ENCODE measurements around the gene CADM1. TPM values are rescaled to one million over a fixed set of nuclear protein-coding genes. Genes with fewer than 3 reads are reported as not detected.

The CADM1 gene
- total RNA-seq, 1 experiment from 2014 or later: 1.1 TPM

- BruUV-seq (replicated peaks): no TSS peak
- no peak overlapping the region for H2AFZ ChIP-seq (ENCODE audit: low read length)
- H3F3A ChIP-seq (ENCODE audit: low read length, unreplicated experiment): no peaks in the 10 kb centered on the region
- H3K9ac ChIP-seq (ENCODE audit: low read length): no peak overlapping the region
- H3K4me2 ChIP-seq (ENCODE audit: low read length): no peak overlapping the region
- DNase-seq: no peak
- H3K4me1 ChIP-seq (ENCODE audit: insufficient read depth, low read length): no peaks in the 10 kb centered on the region
- ATAC-seq: no peak
- intact Hi-C loops (cut with micrococcal nuclease): no loop called here
- H3K9me2 ChIP-seq (replicated peaks; ENCODE audit: low read length): no peaks in the 10 kb centered on the region
- ChIA-PET CTCF (no interaction called here), POLR2A (ENCODE audit: unreplicated experiment) (no interaction called here)
- peaks cover 7% of the 10 kb centered on the region; the same call in 1 of the 2 replicates for H3K9me3 ChIP-seq (ENCODE audit: low read length)
- no peaks in the 10 kb centered on the region for H3K36me3 ChIP-seq (ENCODE audit: low read depth, low read length)
- no peak overlapping the region for H3K27ac ChIP-seq (ENCODE audit: low read length)
- no peaks in the 10 kb centered on the region for H4K20me1 ChIP-seq (ENCODE audit: low read length)
- peaks cover 7% of the 10 kb centered on the region; the same call in 1 of the 2 replicates for H3K27me3 ChIP-seq (ENCODE audit: low read length)
- no peaks in the 10 kb centered on the region for H3K79me2 ChIP-seq (ENCODE audit: low read length)
- TF ChIP-seq CTCF (conservative IDR thresholded peaks at IDR 0.05; ENCODE audit: low read depth, low read length) (no peak), EZH2 (IDR thresholded peaks at IDR 0.05; ENCODE audit: low read length, unreplicated experiment) (no peak), EZH2phosphoT487 (IDR thresholded peaks at IDR 0.05; ENCODE audit: borderline replicate concordance, low read length) (no peak)
- no peak overlapping the region for H3K4me3 ChIP-seq (ENCODE audit: low read length)
Observed at GRCh38 chr11:115423728-115424459, 80.3 kb downstream of the CADM1 start.

GRCh38 chr11:115421992-115422689, 82.1 kb downstream of the CADM1 start:
- no TSS peak for BruUV-seq (replicated peaks)
- H3K4me2 ChIP-seq (ENCODE audit: low read length): no peak overlapping the region
- H4K20me1 ChIP-seq (ENCODE audit: low read length): no peaks in the 10 kb centered on the region
- DNase-seq: no peak
- intact Hi-C loops (cut with micrococcal nuclease): no loop called here
- no peaks in the 10 kb centered on the region for H3K36me3 ChIP-seq (ENCODE audit: low read depth, low read length)
- no peaks in the 10 kb centered on the region for H3K9me2 ChIP-seq (replicated peaks; ENCODE audit: low read length)
- ChIA-PET POLR2A (ENCODE audit: unreplicated experiment) (no interaction called here), CTCF (no interaction called here)
- no peak overlapping the region for H3K27ac ChIP-seq (ENCODE audit: low read length)
- H3K27me3 ChIP-seq (ENCODE audit: low read length): peaks cover 7% of the 10 kb centered on the region; the same call in 1 of the 2 replicates
- H2AFZ ChIP-seq (ENCODE audit: low read length): no peak overlapping the region
- ATAC-seq: no peak
- no peaks in the 10 kb centered on the region for H3K4me1 ChIP-seq (ENCODE audit: insufficient read depth, low read length)
- TF ChIP-seq CTCF (conservative IDR thresholded peaks at IDR 0.05; ENCODE audit: low read depth, low read length) (no peak), EZH2phosphoT487 (IDR thresholded peaks at IDR 0.05; ENCODE audit: borderline replicate concordance, low read length) (no peak), EZH2 (IDR thresholded peaks at IDR 0.05; ENCODE audit: low read length, unreplicated experiment) (no peak)
- no peak overlapping the region for H3K9ac ChIP-seq (ENCODE audit: low read length)
- no peaks in the 10 kb centered on the region for H3K79me2 ChIP-seq (ENCODE audit: low read length)
- H3K4me3 ChIP-seq (ENCODE audit: low read length): no peak overlapping the region
- no peaks in the 10 kb centered on the region for H3F3A ChIP-seq (ENCODE audit: low read length, unreplicated experiment)
- peaks cover 7% of the 10 kb centered on the region; the same call in 1 of the 2 replicates for H3K9me3 ChIP-seq (ENCODE audit: low read length)
